H9 (cell line): ENCODE measurements around the gene KLHL33. TPM values are rescaled to one million over a fixed set of nuclear protein-coding genes. Genes with fewer than 3 reads are reported as not detected.

Source experiments
- DNase-seq: peaks from one replicate; pipeline ENCODE4 v3.0.0-alpha.2; 2017
- H2AFZ ChIP-seq: one replicate; pipeline ENCODE4 v1.6.1; 2013; ENCODE audit warnings: mild to moderate bottlenecking, low read length, control low read depth, moderate library complexity
- H2AK5ac ChIP-seq: 2 replicates; pipeline ENCODE4 v1.6.1; 2013; ENCODE audit warnings: low read length, control low read depth, mixed read lengths; ENCODE audit not compliant: insufficient read length
- H2BK120ac ChIP-seq: one replicate; pipeline ENCODE4 v1.6.1; 2013; ENCODE audit warnings: low read depth, mild to moderate bottlenecking, low read length, control low read depth, inconsistent platforms; ENCODE audit not compliant: poor library complexity, severe bottlenecking
- H2BK12ac ChIP-seq: 2 replicates; pipeline ENCODE4 v1.6.1; 2013; ENCODE audit warnings: low read length, control low read depth, mixed read lengths, low read depth; ENCODE audit not compliant: insufficient read length
- H2BK15ac ChIP-seq: 2 replicates; pipeline ENCODE4 v1.6.1; 2013; ENCODE audit warnings: low read depth, low read length, control low read depth
- H2BK20ac ChIP-seq: one replicate; pipeline ENCODE4 v1.6.1; 2013; ENCODE audit warnings: low read depth, mild to moderate bottlenecking, low read length, control low read depth, inconsistent platforms; ENCODE audit not compliant: poor library complexity, severe bottlenecking
- H2BK5ac ChIP-seq: 2 replicates; pipeline ENCODE4 v1.6.1; 2013; ENCODE audit warnings: low read length, control low read depth, mixed read lengths; ENCODE audit not compliant: insufficient read length
- H3K14ac ChIP-seq: 2 replicates; pipeline ENCODE4 v1.6.1; 2013; ENCODE audit warnings: low read length, control low read depth; ENCODE audit not compliant: insufficient read depth
- H3K18ac ChIP-seq: 2 replicates; pipeline ENCODE4 v1.6.1; 2013; ENCODE audit warnings: low read depth, mild to moderate bottlenecking, mixed read lengths, low read length, control low read depth; ENCODE audit not compliant: insufficient read length
- H3K23ac ChIP-seq: 2 replicates; pipeline ENCODE4 v1.6.1; 2013; ENCODE audit warnings: low read length, control low read depth, mixed read lengths, low read depth; ENCODE audit not compliant: insufficient read length
- H3K23me2 ChIP-seq: 2 replicates; pipeline ENCODE4 v1.6.1; 2013; ENCODE audit warnings: low read depth, mild to moderate bottlenecking, mixed read lengths, low read length, control low read depth; ENCODE audit not compliant: insufficient read length, poor library complexity, severe bottlenecking
- H3K27ac ChIP-seq: 2 replicates; pipeline ENCODE4 v1.5.1; 2013; ENCODE audit warnings: low read length, control low read depth, mixed read lengths, low read depth; ENCODE audit not compliant: insufficient read length
- H3K27me3 ChIP-seq: 2 replicates; pipeline ENCODE4 v1.6.1; 2013; ENCODE audit warnings: low read length, control low read depth, inconsistent platforms; ENCODE audit not compliant: insufficient read depth
- H3K4ac ChIP-seq: 2 replicates; pipeline ENCODE4 v1.6.1; 2013; ENCODE audit warnings: low read depth, mild to moderate bottlenecking, control low read depth, inconsistent platforms, low read length, moderate library complexity
- H3K4me1 ChIP-seq: 2 replicates; pipeline ENCODE4 v1.6.1; 2013; ENCODE audit warnings: low read length, control low read depth, inconsistent platforms; ENCODE audit not compliant: insufficient read depth
- H3K4me2 ChIP-seq: 2 replicates; pipeline ENCODE4 v1.6.1; 2013; ENCODE audit warnings: low read length, control low read depth, mixed read lengths; ENCODE audit not compliant: insufficient read length, insufficient read depth
- H3K56ac ChIP-seq: 2 replicates; pipeline ENCODE4 v1.6.1; 2013; ENCODE audit warnings: low read depth, mild to moderate bottlenecking, mixed read lengths, low read length, control low read depth; ENCODE audit not compliant: insufficient read length
- H3K79me1 ChIP-seq: 2 replicates; pipeline ENCODE4 v1.6.1; 2013; ENCODE audit warnings: low read depth, mild to moderate bottlenecking, moderate library complexity, low read length, control low read depth, inconsistent platforms; ENCODE audit not compliant: insufficient read depth, poor library complexity, severe bottlenecking
- H3K79me2 ChIP-seq: 2 replicates; pipeline ENCODE4 v1.6.1; 2013; ENCODE audit warnings: low read length, control low read depth, inconsistent platforms; ENCODE audit not compliant: insufficient read depth
- H3K9ac ChIP-seq: 2 replicates; pipeline ENCODE4 v1.6.1; 2013; ENCODE audit warnings: low read length, control low read depth, mixed read lengths; ENCODE audit not compliant: insufficient read length; ENCODE audit errors: extremely low read depth
- H3K9me3 ChIP-seq: one replicate; pipeline ENCODE4 v1.6.1; 2013; ENCODE audit warnings: low read depth, low read length, inconsistent platforms; ENCODE audit not compliant: control insufficient read depth
- H3T11ph ChIP-seq: one replicate; pipeline ENCODE4 v1.6.1; 2013; ENCODE audit warnings: mild to moderate bottlenecking, low read length, control low read depth, inconsistent platforms
- H4K20me1 ChIP-seq: one replicate; pipeline ENCODE4 v1.6.1; 2013; ENCODE audit not compliant: control insufficient read depth, insufficient read length, insufficient read depth
- H4K5ac ChIP-seq: 2 replicates; pipeline ENCODE4 v1.6.1; 2013; ENCODE audit warnings: low read depth, mild to moderate bottlenecking, mixed read lengths, low read length, control low read depth; ENCODE audit not compliant: insufficient read length
- H4K8ac ChIP-seq: replicated peaks from 2 replicates; pipeline ENCODE4 v1.6.1; 2013; ENCODE audit warnings: low read length, control low read depth, mixed read lengths, low read depth; ENCODE audit not compliant: insufficient read length
- H4K91ac ChIP-seq: 2 replicates; pipeline ENCODE4 v1.6.1; 2013; ENCODE audit warnings: low read depth, mild to moderate bottlenecking, moderate library complexity, mixed read lengths, low read length, control low read depth; ENCODE audit not compliant: insufficient read length
- H3K27ac Mint-ChIP-seq, 3 experiments: 2 replicates in 2 of 3; 3 replicates in 1 of 3; pipeline ENCODE4 v1.8.0; 2020 to 2021; ENCODE audit warnings: mixed read lengths in 3 of 3, mild to moderate bottlenecking in 1 of 3, moderate library complexity in 1 of 3
- H3K27me3 Mint-ChIP-seq: 2 replicates; pipeline ENCODE4 v1.8.0; 2021; ENCODE audit warnings: low read depth, mild to moderate bottlenecking, moderate library complexity, mixed read lengths
- H3K36me3 Mint-ChIP-seq, 3 experiments: 2 replicates in 2 of 3; 3 replicates in 1 of 3; pipeline ENCODE4 v1.8.0; 2020 to 2021; ENCODE audit warnings: low read depth in 3 of 3, mixed read lengths in 3 of 3; ENCODE audit not compliant: insufficient read depth in 1 of 3
- H3K4me1 Mint-ChIP-seq, 2 experiments: 2 replicates each; pipeline ENCODE4 v1.8.0; 2020; ENCODE audit warnings: mixed read lengths in 2 of 2
- H3K4me3 Mint-ChIP-seq, 2 experiments: 2 replicates in 1 of 2; 3 replicates in 1 of 2; pipeline ENCODE4 v1.8.0; 2020 to 2021; ENCODE audit warnings: mild to moderate bottlenecking in 2 of 2, mixed read lengths in 2 of 2, moderate library complexity in 1 of 2
- H3K9me3 Mint-ChIP-seq, 2 experiments: 2 replicates in 1 of 2; 3 replicates in 1 of 2; pipeline ENCODE4 v1.8.0; 2020; ENCODE audit warnings: mild to moderate bottlenecking in 2 of 2, mixed read lengths in 2 of 2, moderate library complexity in 1 of 2
- CTCF ChIP-seq: fragments of 200-600 bp; sonication (generic); conservative IDR thresholded peaks from 3 replicates; pipeline ENCODE4 v1.8.0; 2021; ENCODE audit warnings: antibody characterized with exemption, mild to moderate bottlenecking
- WGBS: extraction: QIAGEN DNeasy Blood & Tissue Kit; methylation state at CpG from one replicate; pipeline ENCODE4 v1.1.7; 2013; ENCODE audit warnings: missing lambda C conversion rate, low lambda C conversion rate, mixed read lengths; ENCODE audit not compliant: insufficient read length; ENCODE audit errors: extremely low coverage; 5-methylcytosine and 5-hydroxymethylcytosine counted together
- total RNA-seq: library from RNA; stranded (reverse); gene quantifications from 2 replicates; pipeline ENCODE4 v1.2.1, GENCODE V29; 2021

The KLHL33 gene
- total RNA-seq, 1 experiment from 2014 or later, result 0.04 TPM

- DNase-seq, result no peak
- H3K23ac ChIP-seq, result no peak overlapping the region
- Mint-ChIP-seq H3K27me3 (0 out of 2 replicates have a peak, but pooled peaks cover 1% of the 10 kb centered on the region), H3K27ac (no peak overlapping the region), H3K4me3 (no peak overlapping the region), H3K9me3 (peaks cover 0 to 4% of the 10 kb centered on the region in 2 experiments; a peak in 2 of 5 replicates), H3K4me1 (peaks cover 25 to 29% of the 10 kb centered on the region in 2 experiments), H3K36me3 (peaks cover 6 to 7% (median 6%) of the 10 kb centered on the region in 3 experiments; a peak in 3 of 7 replicates)
- H4K5ac ChIP-seq, result no peak overlapping the region
- no peak overlapping the region for H2AFZ ChIP-seq
- H3K4me1 ChIP-seq, result no peaks in the 10 kb centered on the region
- no peak overlapping the region for H4K91ac ChIP-seq
- H2BK5ac ChIP-seq, result no peak overlapping the region
- H3K9ac ChIP-seq, result no peak overlapping the region
- no CpG with 5 or more reads among the region's 7 CpGs for WGBS
- no peak for TF ChIP-seq CTCF
- no peaks in the 10 kb centered on the region for H3K9me3 ChIP-seq
- H3K14ac ChIP-seq, result no peak overlapping the region
- H2BK12ac ChIP-seq, result no peak overlapping the region
- H4K8ac ChIP-seq, result no peak overlapping the region
- no peak overlapping the region for H2BK20ac ChIP-seq
- H2AK5ac ChIP-seq, result no peak overlapping the region
- no peak overlapping the region for H3K27ac ChIP-seq
- no peaks in the 10 kb centered on the region for H3K79me1 ChIP-seq
- no peak overlapping the region for H3K56ac ChIP-seq
- H3K79me2 ChIP-seq, result no peaks in the 10 kb centered on the region; the same call in 1 of the 2 replicates
- H2BK15ac ChIP-seq, result no peak overlapping the region
- no peak overlapping the region for H3K4me2 ChIP-seq
- no peak overlapping the region for H3T11ph ChIP-seq
- no peaks in the 10 kb centered on the region for H3K23me2 ChIP-seq
- H3K27me3 ChIP-seq, result no peaks in the 10 kb centered on the region
- no peak overlapping the region for H2BK120ac ChIP-seq
- H3K4ac ChIP-seq, result no peak overlapping the region
- no peak overlapping the region for H3K18ac ChIP-seq
- H4K20me1 ChIP-seq, result no peaks in the 10 kb centered on the region
These were observed 2.7 kb upstream of the KLHL33 start for GRCh38 chr14:20438664-20439063.
